T47D (cell line): ENCODE data around the gene ZBTB24.

Experiments used
- DNase-seq, 2 experiments: peaks; one replicate each; pipeline versions ENCODE4 v3.0.0 to v3.0.0-alpha.2; 2011 to 2012; ENCODE audit warnings: low read depth in 1 of 2, low spot score in 1 of 2
- JUND ChIP-seq: IDR thresholded peaks from 2 replicates; pipeline ENCODE4 v1.6.1; 2012; ENCODE audit warnings: low read depth
- in situ Hi-C: cut with HindIII; loops from 2 replicates; pipeline ENCODE4 v1.10.0; 2016; ENCODE audit warnings: low sequenced_read_pairs, low pct_unique_long_range_greater_than_20kb

ZBTB24 gene

GRCh38 chr6:109451376-109451775 lies 31.6 kb downstream of the ZBTB24 start:
- no peak for TF ChIP-seq JUND
- no peak for DNase-seq
- in situ Hi-C loops: no loop called here

GRCh38 chr6:109450801-109451200 lies 32.2 kb downstream of the ZBTB24 start:
- in situ Hi-C loops: no loop called here
- no peak for TF ChIP-seq JUND
- no peak for DNase-seq

DNA sequence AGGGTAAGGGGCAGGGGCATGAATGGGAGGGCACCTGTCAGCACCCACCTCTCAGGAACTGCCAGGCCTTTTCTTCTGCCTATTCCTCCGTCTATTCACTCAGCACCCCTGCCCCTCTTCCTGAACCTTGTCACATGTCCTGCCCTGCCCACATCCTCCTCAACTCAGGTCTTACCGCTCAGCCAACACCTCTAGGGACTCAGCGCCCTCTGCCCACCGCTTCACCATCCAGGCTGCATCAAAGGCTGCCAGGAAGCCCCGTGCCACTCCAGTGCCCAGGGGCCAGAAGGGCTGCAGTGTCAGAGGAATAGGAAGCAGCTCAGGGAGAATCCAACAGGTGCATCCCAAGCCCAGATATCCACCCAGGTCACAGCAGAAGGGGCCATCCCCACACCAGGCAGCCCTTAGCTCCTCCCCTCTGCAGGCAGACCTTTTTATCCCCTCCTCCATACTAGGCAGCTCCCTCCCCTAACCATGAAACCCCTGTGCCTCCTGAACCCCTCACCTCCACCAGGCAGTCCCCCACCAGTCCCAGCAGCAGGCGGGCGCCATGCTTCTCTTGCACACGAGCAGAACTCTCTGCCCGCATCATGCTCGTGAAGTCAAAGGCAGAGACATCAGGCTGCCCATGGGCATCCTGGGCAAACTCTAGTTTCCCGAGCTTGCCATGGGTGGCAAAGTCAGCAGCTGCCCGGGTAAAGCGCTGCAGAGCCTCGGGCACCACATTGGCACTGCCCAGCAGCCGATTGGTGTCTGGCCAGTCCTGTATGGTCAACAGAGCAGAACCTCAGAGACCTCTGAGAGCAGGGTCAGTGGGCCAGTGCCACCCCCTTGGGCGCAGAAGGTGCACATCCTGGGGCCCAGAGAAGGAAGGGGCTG lies 33.0 kb downstream of the ZBTB24 start:
- in situ Hi-C loops: no loop called here
- TF ChIP-seq JUND: no peak
- DNase-seq: no peak

DNA sequence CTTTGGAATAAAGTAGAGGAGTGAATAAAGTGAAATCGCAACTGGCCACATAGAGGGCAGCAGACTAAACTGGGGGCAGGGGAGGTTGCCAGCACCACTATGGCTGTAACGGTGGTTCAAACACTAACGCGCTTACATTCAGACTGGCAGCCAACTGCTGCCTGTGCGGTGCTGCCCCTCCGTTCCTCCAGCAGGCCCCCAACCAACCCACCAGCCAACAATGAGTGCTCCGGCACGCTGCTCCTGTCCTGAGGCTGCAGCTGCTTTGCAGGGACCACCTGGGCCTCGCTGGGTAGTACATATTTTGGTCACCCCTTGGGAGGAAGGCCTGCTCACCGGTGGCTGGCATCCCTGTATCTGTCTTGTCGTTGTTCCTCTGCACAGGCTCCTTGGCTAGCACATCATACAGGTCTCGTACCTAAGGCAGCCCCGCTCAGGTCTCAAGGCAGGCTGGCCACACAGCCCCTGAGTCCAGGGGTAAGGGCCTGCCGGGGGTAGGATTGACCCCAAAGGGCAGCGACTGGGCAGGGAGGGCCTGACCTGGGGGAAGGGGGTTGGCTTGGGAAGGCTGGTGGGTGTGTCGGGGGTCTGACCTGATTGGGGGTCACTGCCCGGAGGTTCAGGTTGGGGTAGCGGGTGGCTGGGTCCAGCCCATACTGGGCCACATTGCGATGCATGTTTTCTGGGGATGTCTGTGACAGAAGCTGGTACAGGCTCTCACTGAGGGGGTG lies 33.8 kb downstream of the ZBTB24 start:
- no peak for TF ChIP-seq JUND
- DNase-seq: no peak
- in situ Hi-C loops: no loop called here

DNA sequence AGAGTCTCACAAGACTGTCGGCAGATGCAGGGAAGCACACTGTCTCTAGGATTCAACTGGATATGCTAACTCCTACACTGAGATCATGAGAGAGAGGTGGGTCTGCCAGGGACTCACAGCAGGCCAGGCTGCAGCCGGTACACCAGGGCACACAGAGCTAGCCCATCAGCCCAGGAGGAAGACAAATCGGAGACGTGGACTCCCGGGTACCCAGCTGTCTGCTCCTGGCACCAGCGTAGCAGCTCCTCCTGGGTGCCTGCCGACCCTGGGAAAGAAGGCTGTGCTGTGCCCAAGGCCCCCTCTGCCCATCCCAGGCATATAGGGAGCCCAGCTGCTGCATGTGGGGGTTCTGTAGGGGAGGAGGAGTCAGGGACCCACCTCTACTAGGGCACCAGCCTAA lies 34.4 kb downstream of the ZBTB24 start:
- in situ Hi-C loops: no loop called here
- no peak for TF ChIP-seq JUND
- DNase-seq: no peak

- in situ Hi-C loops: no loop called here
- DNase-seq: peak in 1 of 2 experiments; percentile 19
- TF ChIP-seq JUND: no peak
These were observed 35.0 kb downstream of the ZBTB24 start for GRCh38 chr6:109447878-109448555.

- no peak for DNase-seq
- in situ Hi-C loops: no loop called here
- TF ChIP-seq JUND: no peak
These were observed 35.9 kb downstream of the ZBTB24 start for GRCh38 chr6:109447087-109447486.

- in situ Hi-C loops: no loop called here
- no peak for TF ChIP-seq JUND
- DNase-seq: no peak
These were observed 36.5 kb downstream of the ZBTB24 start for GRCh38 chr6:109446541-109446940.

GRCh38 chr6:109446072-109446471 lies 36.9 kb downstream of the ZBTB24 start:
- DNase-seq: no peak
- in situ Hi-C loops: no loop called here
- TF ChIP-seq JUND: no peak

DNA sequence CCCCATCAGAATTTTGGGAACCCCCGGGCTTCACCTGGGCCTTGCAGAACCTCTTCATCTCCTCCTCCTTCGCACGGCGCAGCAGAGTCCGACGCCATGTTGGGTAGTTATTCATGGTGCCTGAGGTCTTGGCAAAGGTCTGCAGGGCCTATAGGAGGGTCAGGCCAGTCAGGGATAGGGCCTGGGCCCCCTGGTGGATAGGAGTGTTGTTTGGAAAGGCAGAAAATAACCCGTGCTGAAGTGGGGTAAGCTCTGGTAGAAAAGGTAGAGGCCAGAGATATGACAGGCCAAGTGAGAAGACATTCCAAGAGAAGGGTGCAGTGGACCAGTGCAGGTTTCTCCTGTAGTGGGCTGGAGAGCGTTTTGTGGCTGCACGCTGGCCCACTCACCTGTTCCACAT lies 37.6 kb downstream of the ZBTB24 start:
- no peak for DNase-seq
- in situ Hi-C loops: no loop called here
- no peak for TF ChIP-seq JUND

DNA sequence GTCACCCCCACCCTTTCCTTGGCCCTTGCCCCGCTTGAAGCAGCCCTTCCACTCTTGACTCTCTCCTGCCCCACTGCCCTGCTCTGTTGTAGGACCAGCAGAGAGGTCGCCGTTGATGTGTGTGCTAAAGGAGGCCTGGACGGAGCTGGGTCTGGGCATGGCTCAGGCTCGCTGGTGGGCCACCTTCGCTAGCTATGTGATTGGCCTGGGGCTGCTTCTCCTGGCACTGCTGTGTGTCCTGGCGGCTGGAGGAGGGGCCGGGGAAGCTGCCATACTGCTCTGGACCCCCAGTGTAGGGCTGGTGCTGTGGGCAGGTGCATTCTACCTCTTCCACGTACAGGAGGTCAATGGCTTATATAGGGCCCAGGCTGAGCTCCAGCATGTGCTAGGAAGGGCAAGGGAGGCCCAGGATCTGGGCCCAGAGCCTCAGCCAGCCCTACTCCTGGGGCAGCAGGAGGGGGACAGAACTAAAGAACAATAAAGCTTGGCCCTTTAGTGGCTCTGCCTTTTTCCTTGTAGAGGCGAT lies 39.5 kb downstream of the ZBTB24 start:
- TF ChIP-seq JUND: no peak
- no peak for DNase-seq
- in situ Hi-C loops: no loop called here

DNA sequence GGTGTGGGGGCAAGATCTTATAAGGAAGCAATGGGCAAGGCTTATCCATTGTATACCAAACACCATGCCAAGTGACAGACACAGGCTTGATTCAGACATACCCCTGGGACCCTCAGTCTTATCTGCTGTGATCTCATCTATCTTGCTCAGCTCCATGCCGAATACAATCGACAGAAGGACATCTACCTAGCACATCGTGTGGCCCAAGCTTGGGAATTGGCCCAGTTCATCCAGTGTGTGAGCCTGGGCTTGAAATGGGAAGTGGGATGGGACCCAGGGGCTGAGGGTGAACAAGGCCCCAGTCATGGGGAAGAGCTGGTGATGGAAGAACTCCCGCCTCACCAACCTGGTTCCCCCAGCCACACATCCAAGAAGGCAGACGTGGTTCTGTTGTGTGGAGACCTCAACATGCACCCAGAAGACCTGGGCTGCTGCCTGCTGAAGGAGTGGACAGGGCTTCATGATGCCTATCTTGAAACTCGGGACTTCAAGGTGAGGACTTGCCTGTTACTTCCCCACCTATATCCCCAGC lies 40.6 kb downstream of the ZBTB24 start:
- in situ Hi-C loops: no loop called here
- DNase-seq: no peak
- TF ChIP-seq JUND: no peak
